Smooth muscle cell (in vitro differentiated cells): ENCODE data around the gene ADPGK. TPM values are rescaled to one million over a fixed set of nuclear protein-coding genes. Genes with fewer than 3 reads are reported as not detected.

Experiments used
- DNase-seq: peaks from one replicate; lab custom pipeline; 2025; ENCODE audit not compliant: unreplicated experiment; lab: John Stamatoyannopoulos, UW
- H2AFZ ChIP-seq: fragments of 200-600 bp; sonication (generic); 2 replicates; pipeline ENCODE4 v1.6.0; 2016; ENCODE audit warnings: antibody characterized with exemption, low read depth, mild to moderate bottlenecking
- H3F3A ChIP-seq: fragments of 200-600 bp; sonication (generic); 2 replicates; pipeline ENCODE4 v1.6.0; 2017; ENCODE audit warnings: antibody characterized with exemption, low read depth
- H3K27ac ChIP-seq: fragments of 200-600 bp; sonication (generic); 2 replicates; pipeline ENCODE4 v1.5.1; 2016; ENCODE audit warnings: low read depth, mild to moderate bottlenecking
- H3K27me3 ChIP-seq: fragments of 200-600 bp; sonication (generic); 2 replicates; pipeline ENCODE4 v1.6.1; 2016; ENCODE audit warnings: low read depth, mild to moderate bottlenecking
- H3K36me3 ChIP-seq: fragments of 200-600 bp; sonication (generic); 2 replicates; pipeline ENCODE4 v1.5.1; 2016; ENCODE audit warnings: low read depth
- H3K4me1 ChIP-seq: fragments of 200-600 bp; sonication (generic); 2 replicates; pipeline ENCODE4 v1.5.1; 2016; ENCODE audit warnings: low read depth
- H3K4me2 ChIP-seq: fragments of 200-600 bp; sonication (generic); 2 replicates; pipeline ENCODE4 v1.6.0; 2016; ENCODE audit warnings: mild to moderate bottlenecking
- H3K4me3 ChIP-seq: fragments of 200-600 bp; sonication (generic); 2 replicates; pipeline ENCODE4 v1.5.1; 2016; ENCODE audit warnings: mild to moderate bottlenecking
- H3K79me2 ChIP-seq: fragments of 200-600 bp; sonication (generic); 2 replicates; pipeline ENCODE4 v1.6.0; 2016; ENCODE audit warnings: low read depth, mild to moderate bottlenecking
- H3K9ac ChIP-seq: fragments of 200-600 bp; sonication (generic); 2 replicates; pipeline ENCODE4 v1.6.0; 2016; ENCODE audit warnings: low read depth
- H3K9me3 ChIP-seq: fragments of 200-600 bp; sonication (generic); replicated peaks from 2 replicates; pipeline ENCODE4 v1.5.1; 2016; ENCODE audit warnings: low read depth
- H4K20me1 ChIP-seq: fragments of 200-600 bp; sonication (generic); 2 replicates; pipeline ENCODE4 v1.6.0; 2016; ENCODE audit warnings: low read depth
- WGBS: methylation state at CpG from one replicate; pipeline ENCODE4 v1.1.7; 2016; ENCODE audit warnings: low lambda C conversion rate; 5-methylcytosine and 5-hydroxymethylcytosine counted together
- polyA plus RNA-seq: library from polyadenylated mRNA; unstranded; fragments of >200 nt; fragmentation: Nextera tagmentation; extraction: Ambion mirVana; gene quantifications from 2 replicates; pipeline ENCODE4 v1.2.1, GENCODE V29; 2016
- total RNA-seq: library from RNA; depleted of rRNA; stranded (reverse); fragments of >200 nt; gene quantifications from 2 replicates; pipeline ENCODE4 v1.2.3, GENCODE V29; 2014
- TF ChIP-seq, protein P1 (sequence below): fragments of 200-600 bp; sonication (generic); IDR thresholded peaks from 2 replicates; pipeline ENCODE4 v1.5.1; 2017; ENCODE audit warnings: borderline replicate concordance, mild to moderate bottlenecking, antibody characterized with exemption; ENCODE audit not compliant: insufficient read depth, poor library complexity, severe bottlenecking

Gene ADPGK
- 67.3 and 70.0 TPM in 2 replicates for total RNA-seq
- polyA plus RNA-seq: 53.4 and 55.7 TPM in 2 replicates

DNA sequence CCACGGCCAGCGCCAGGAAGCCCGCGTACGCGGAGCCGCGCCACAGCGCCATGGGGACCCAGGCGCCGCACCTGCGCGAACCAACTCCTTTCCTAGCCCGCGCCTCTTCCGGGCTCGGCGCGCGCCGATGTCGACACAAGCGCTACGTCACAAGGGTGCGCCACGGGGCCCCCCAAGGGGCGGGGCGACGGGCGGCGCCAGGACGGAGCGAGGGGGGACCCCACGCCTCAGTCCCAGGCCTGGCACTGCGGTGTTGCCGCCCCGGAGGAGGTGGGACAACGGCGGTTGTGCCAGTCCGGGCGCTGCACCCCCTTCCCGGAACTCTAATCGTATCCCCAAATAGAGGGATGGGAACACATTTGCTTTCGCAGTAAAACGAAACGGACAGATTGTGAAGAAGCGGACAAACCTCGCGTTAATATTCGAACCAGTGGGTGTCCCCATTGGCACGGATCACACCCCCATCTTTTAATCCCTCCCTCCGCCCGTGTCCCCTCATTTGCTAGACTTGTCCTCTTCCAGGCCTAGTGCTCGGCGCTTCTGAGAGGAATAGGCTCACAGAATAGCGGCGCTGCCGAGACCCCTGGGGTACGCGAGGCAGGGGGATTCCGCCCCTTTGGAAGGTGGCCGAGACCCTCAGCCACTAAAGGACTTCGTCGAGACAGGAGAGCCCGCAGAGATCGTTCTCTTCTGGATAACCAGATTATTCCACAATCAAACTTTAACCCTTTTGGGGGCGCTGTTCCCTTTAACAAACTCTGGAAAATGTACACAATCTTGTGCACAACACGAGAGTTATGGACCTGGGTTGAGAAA is at the start of gene ADPGK:
TSS of gene ADPGK (minus strand) at position 119 of the 816 bp plus-strand sequence. CDS start at position 52, 67 bp downstream.
- Histone ChIP-seq H3F3A (peaks cover 7% of the 10 kb centered on the region), H4K20me1 (peaks cover 33% of the 10 kb centered on the region), H3K79me2 (peaks cover 38% of the 10 kb centered on the region), H3K4me3 (peak within 1 kb of the TSS; percentile 86), H3K9me3 (no peaks in the 10 kb centered on the region), H2AFZ (peak within 1 kb of the TSS; percentile 93), H3K36me3 (no peaks in the 10 kb centered on the region), H3K27ac (peak within 1 kb of the TSS; percentile 99), H3K4me1 (peaks cover 13% of the 10 kb centered on the region), H3K27me3 (no peaks in the 10 kb centered on the region), H3K9ac (peak within 1 kb of the TSS; percentile 91), H3K4me2 (peak within 1 kb of the TSS; percentile 94)
- under 1% methylated on average over 67 of the region's 68 CpGs for WGBS
- TF ChIP-seq, protein P1, sequence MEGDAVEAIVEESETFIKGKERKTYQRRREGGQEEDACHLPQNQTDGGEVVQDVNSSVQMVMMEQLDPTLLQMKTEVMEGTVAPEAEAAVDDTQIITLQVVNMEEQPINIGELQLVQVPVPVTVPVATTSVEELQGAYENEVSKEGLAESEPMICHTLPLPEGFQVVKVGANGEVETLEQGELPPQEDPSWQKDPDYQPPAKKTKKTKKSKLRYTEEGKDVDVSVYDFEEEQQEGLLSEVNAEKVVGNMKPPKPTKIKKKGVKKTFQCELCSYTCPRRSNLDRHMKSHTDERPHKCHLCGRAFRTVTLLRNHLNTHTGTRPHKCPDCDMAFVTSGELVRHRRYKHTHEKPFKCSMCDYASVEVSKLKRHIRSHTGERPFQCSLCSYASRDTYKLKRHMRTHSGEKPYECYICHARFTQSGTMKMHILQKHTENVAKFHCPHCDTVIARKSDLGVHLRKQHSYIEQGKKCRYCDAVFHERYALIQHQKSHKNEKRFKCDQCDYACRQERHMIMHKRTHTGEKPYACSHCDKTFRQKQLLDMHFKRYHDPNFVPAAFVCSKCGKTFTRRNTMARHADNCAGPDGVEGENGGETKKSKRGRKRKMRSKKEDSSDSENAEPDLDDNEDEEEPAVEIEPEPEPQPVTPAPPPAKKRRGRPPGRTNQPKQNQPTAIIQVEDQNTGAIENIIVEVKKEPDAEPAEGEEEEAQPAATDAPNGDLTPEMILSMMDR: peak; percentile 50
- peak; percentile 86 for DNase-seq

DNA sequence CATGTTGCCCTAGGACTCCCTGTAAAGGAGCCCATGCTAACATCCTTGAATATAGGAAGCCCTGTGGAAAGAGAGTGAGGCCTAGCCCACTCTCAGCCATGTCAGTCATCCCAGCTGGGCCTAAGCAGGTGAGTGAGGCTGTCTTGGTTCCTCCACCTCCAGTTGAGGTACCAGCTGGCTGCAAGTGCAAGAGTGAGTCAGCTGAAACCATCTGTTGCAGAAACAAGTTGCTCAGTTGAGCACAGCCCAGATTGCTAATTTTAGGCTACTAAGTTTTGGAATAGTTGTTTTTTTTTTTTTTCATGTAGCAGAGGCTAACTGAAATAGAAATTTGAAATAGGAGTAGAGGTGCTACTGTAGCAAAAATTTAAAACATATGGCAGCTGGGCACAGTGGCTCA is 43.7 kb upstream of the ADPGK start:
- Histone ChIP-seq H3F3A (no peaks in the 10 kb centered on the region), H3K9ac (no peak overlapping the region), H3K4me3 (no peak overlapping the region), H2AFZ (no peak overlapping the region), H3K79me2 (no peaks in the 10 kb centered on the region), H3K9me3 (no peaks in the 10 kb centered on the region), H3K4me1 (no peaks in the 10 kb centered on the region), H3K36me3 (no peaks in the 10 kb centered on the region), H3K27me3 (peaks cover 14% of the 10 kb centered on the region), H3K27ac (no peak overlapping the region), H4K20me1 (no peaks in the 10 kb centered on the region), H3K4me2 (no peak overlapping the region)
- TF ChIP-seq, protein P1: no peak
- no peak for DNase-seq

DNA sequence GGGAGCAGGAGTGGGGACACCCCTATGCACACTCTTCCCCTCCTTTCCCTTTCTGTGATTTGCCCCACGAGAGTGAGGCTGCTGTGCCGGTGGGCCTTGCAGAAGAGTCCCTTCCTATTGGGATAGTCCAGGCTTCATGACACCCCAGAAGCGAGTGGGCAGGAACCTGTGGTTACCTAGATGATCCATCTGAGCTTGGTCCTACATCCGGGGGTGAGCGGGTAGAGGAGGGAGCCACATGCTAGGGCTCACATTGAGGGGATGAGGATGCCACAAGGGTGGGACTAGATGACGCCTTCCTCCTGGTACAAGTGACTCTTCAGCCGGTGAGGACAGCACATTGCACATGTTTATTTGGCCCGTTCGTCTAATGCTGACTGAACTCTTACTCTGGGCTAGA is 43.1 kb upstream of the ADPGK start:
- Histone ChIP-seq H3K36me3 (no peaks in the 10 kb centered on the region), H3K27ac (no peak overlapping the region), H3K79me2 (no peaks in the 10 kb centered on the region), H3K9ac (no peak overlapping the region), H4K20me1 (no peaks in the 10 kb centered on the region), H2AFZ (no peak overlapping the region), H3K4me3 (no peak overlapping the region), H3K4me1 (no peaks in the 10 kb centered on the region), H3K27me3 (peaks cover 14% of the 10 kb centered on the region), H3K4me2 (no peak overlapping the region), H3K9me3 (no peaks in the 10 kb centered on the region), H3F3A (no peaks in the 10 kb centered on the region)
- 96% methylated on average over 9 of the region's 9 CpGs for WGBS
- DNase-seq: no peak
- TF ChIP-seq, protein P1: no peak

DNA sequence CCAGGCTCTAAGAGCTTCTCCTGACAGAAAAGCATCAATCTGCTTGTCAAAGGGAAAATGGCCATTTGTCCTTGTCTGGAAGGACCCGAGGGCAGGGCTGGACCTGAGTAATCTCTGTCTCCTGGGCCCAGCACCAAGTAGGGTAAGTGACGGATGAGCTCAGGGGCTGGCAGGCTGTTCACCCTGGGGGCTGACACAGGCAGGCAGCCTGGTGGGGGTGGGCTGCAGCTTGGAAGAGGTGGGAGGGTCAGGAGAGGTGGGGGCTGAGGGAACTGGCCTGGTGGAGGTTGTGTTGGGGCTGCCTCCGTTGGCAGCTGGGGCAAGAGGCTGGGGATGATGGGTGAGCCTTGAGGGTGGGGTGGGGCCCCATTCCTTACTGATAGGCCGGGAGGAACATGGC is 42.3 kb upstream of the ADPGK start:
- Histone ChIP-seq H3K4me1 (no peaks in the 10 kb centered on the region), H4K20me1 (no peaks in the 10 kb centered on the region), H3K27me3 (peaks cover 15% of the 10 kb centered on the region), H3K27ac (no peak overlapping the region), H3K4me3 (no peak overlapping the region), H3K4me2 (no peak overlapping the region), H3K9me3 (no peaks in the 10 kb centered on the region), H3F3A (no peaks in the 10 kb centered on the region), H3K9ac (no peak overlapping the region), H3K36me3 (no peaks in the 10 kb centered on the region), H2AFZ (no peak overlapping the region), H3K79me2 (no peaks in the 10 kb centered on the region)
- DNase-seq: no peak
- TF ChIP-seq, protein P1: no peak
- 84% methylated on average over 4 of the region's 4 CpGs for WGBS
